AG10803 (cell line): ENCODE results near the gene ZNF446.
"Not testable (repeated sequence)": the region's sequence is repeated elsewhere in the genome, so short reads cannot be mapped to it uniquely, and the experiment has no call there.

Experiments used
- DNase-seq: peaks from one replicate; pipeline ENCODE4 v3.0.0; 2010; ENCODE audit warnings: low read depth
- H3K4me3 ChIP-seq: 2 replicates; pipeline ENCODE4 v1.5.1; 2011; ENCODE audit warnings: mild to moderate bottlenecking, low read length, control low read depth
- CTCF ChIP-seq: conservative IDR thresholded peaks from 2 replicates; pipeline ENCODE4 v1.5.1; 2011; ENCODE audit warnings: mild to moderate bottlenecking, low read length, control low read depth, inconsistent platforms

ZNF446 gene

GRCh38 chr19:58492265-58492664 lies 16.1 kb downstream of the ZNF446 start:
- no peak for DNase-seq
- no peak overlapping the region for H3K4me3 ChIP-seq
- TF ChIP-seq CTCF, result no peak

- TF ChIP-seq CTCF, result no peak
- DNase-seq, result no peak
These were observed 21.6 kb downstream of the ZNF446 start for GRCh38 chr19:58497634-58498170.

GRCh38 chr19:58498316-58499020 lies 22.3 kb downstream of the ZNF446 start:
- peak overlapping the region; percentile 64 for H3K4me3 ChIP-seq
- DNase-seq, result no peak
- no peak for TF ChIP-seq CTCF

More at GRCh38 chr19:58497634-58498170, 21.6 kb downstream of the ZNF446 start:
- no peak overlapping the region for H3K4me3 ChIP-seq

- DNase-seq, result peak; percentile 99
- peak; percentile 42 for TF ChIP-seq CTCF
- peak overlapping the region; percentile 75 for H3K4me3 ChIP-seq
These were observed 23.1 kb downstream of the ZNF446 start for GRCh38 chr19:58499021-58499927.

GRCh38 chr19:58500242-58500641 lies 24.1 kb downstream of the ZNF446 start:
- H3K4me3 ChIP-seq, result peak overlapping the region; percentile 75
- no peak for TF ChIP-seq CTCF
- DNase-seq, result no peak

GRCh38 chr19:58507602-58508223 lies 31.6 kb downstream of the ZNF446 start:
- not testable (repeated sequence) for H3K4me3 ChIP-seq, DNase-seq

- TF ChIP-seq CTCF, result no peak
- no peak for DNase-seq
- no peak overlapping the region for H3K4me3 ChIP-seq
These were observed 33.6 kb downstream of the ZNF446 start for GRCh38 chr19:58509731-58510083.
